ENCODE data around the gene DCAF10.
A peak's percentile ranks its signal among the peaks of the same experiment; 100 is the strongest.
"Not testable (repeated sequence)": the region's sequence is repeated elsewhere in the genome, so short reads cannot be mapped to it uniquely, and the experiment has no call there.

Gene DCAF10

GRCh38 chr9:37796232-37796631 is 4.4 kb upstream of the DCAF10 start:
- no peak overlapping the region for H3K4me3 ChIP-seq (ENCODE audit: low read depth, low read length)
- TF ChIP-seq CTCF (IDR thresholded peaks at IDR 0.05; ENCODE audit: low read depth, low read length): no peak

GRCh38 chr9:37798677-37799076 is 1.9 kb upstream of the DCAF10 start:
- no peak for TF ChIP-seq CTCF (IDR thresholded peaks at IDR 0.05; ENCODE audit: low read depth, low read length)
- no peak overlapping the region for H3K4me3 ChIP-seq (ENCODE audit: low read depth, low read length)

- TF ChIP-seq CTCF (IDR thresholded peaks at IDR 0.05; ENCODE audit: low read depth, low read length): no peak
- H3K4me3 ChIP-seq (ENCODE audit: low read depth, low read length): peak overlapping the region; percentile 91
Measured at GRCh38 chr9:37801287-37801850, 772 bp downstream of the DCAF10 start.

- no peak for TF ChIP-seq CTCF (IDR thresholded peaks at IDR 0.05; ENCODE audit: low read depth, low read length)
- peak overlapping the region; percentile 91 for H3K4me3 ChIP-seq (ENCODE audit: low read depth, low read length)
Measured at GRCh38 chr9:37801959-37802711, 1.5 kb downstream of the DCAF10 start.

GRCh38 chr9:37806271-37806670 is 5.7 kb downstream of the DCAF10 start:
- H3K4me3 ChIP-seq (ENCODE audit: low read depth, low read length): no peak overlapping the region
- TF ChIP-seq CTCF (IDR thresholded peaks at IDR 0.05; ENCODE audit: low read depth, low read length): no peak

GRCh38 chr9:37809676-37810075 is 9.1 kb downstream of the DCAF10 start:
- H3K4me3 ChIP-seq (ENCODE audit: low read depth, low read length): not testable (repeated sequence)

GRCh38 chr9:37811906-37812476 is 11.4 kb downstream of the DCAF10 start:
- no peak for TF ChIP-seq CTCF (IDR thresholded peaks at IDR 0.05; ENCODE audit: low read depth, low read length)
- no peak overlapping the region for H3K4me3 ChIP-seq (ENCODE audit: low read depth, low read length)
